A549 (cell line): Measurements from ENCODE around the gene FHL1. TPM values are rescaled to one million over a fixed set of nuclear protein-coding genes. Genes with fewer than 3 reads are reported as not detected.

Source experiments
- ATAC-seq, 2 experiments: fragments of 200-7000 bp in 1 of 2; fragments of >200 bp in 1 of 2; cut with Nextera tagmentation in 1 of 2; cut with Tn5 transposase in 1 of 2; 3 replicates each; pipeline versions ENCODE4 v1.8.0 to v1.9.1; 2018 to 2020; ENCODE audit warnings: mild to moderate bottlenecking in 1 of 2, moderate library complexity in 1 of 2
- CTCF ChIA-PET: fragments of 300-600 bp; sonication (Branson Sonifier 250); formaldehyde crosslinking; extraction: SDS; loops from one replicate; lab custom pipeline; 2021; ENCODE audit warnings: antibody characterized with exemption, inconsistent platforms; lab: Yijun Ruan, JAX
- POLR2A ChIA-PET: fragments of 350-600 bp; formaldehyde crosslinking; extraction: SDS; loops from one replicate; lab custom pipeline; 2021; ENCODE audit warnings: antibody characterized with exemption, inconsistent platforms; lab: Yijun Ruan, JAX
- DNase-seq, 2 experiments: peaks; one replicate each; pipeline versions ENCODE4 v3.0.0 to v3.0.0-alpha.2; 2011 to 2016; ENCODE audit warnings: low read depth in 1 of 2, low spot score in 1 of 2
- FAIRE-seq: peaks from 2 replicates; lab custom pipeline; 2011; peaks lifted over from hg19 to GRCh38; lab: Jason Lieb, UNC
- H3K27ac ChIP-seq, 2 experiments: fragments of >200 bp; sonication (Bioruptor Twin); formaldehyde crosslinking; 3 replicates each; pipeline ENCODE4 v1.5.1; 2016 to 2017
- H3K4me1 ChIP-seq: fragments of >200 bp; sonication (Bioruptor Twin); formaldehyde crosslinking; 3 replicates; pipeline ENCODE4 v1.6.1; 2016
- H3K4me2 ChIP-seq: fragments of >200 bp; sonication (Bioruptor Twin); formaldehyde crosslinking; 3 replicates; pipeline ENCODE4 v1.6.1; 2016
- H3K4me3 ChIP-seq: fragments of >200 bp; sonication (Bioruptor Twin); formaldehyde crosslinking; 3 replicates; pipeline ENCODE4 v1.5.1; 2016
- H3K9me3 ChIP-seq: fragments of >200 bp; sonication (Bioruptor Twin); formaldehyde crosslinking; 3 replicates; pipeline ENCODE4 v1.6.1; 2016
- CBX2 ChIP-seq: fragments of 200-600 bp; sonication (generic); IDR thresholded peaks from 2 replicates; pipeline ENCODE4 v1.6.1; 2016; ENCODE audit warnings: low read depth, mild to moderate bottlenecking, borderline replicate concordance
- CHD2 ChIP-seq: fragments of 150-350 bp; IDR thresholded peaks from 2 replicates; pipeline ENCODE4 v1.6.1; 2014; ENCODE audit warnings: low read length; ENCODE audit not compliant: partially characterized antibody
- CTCF ChIP-seq: fragments of >200 bp; sonication (Bioruptor Twin); formaldehyde crosslinking; IDR thresholded peaks from 3 replicates; pipeline ENCODE4 v1.5.1; 2016
- ESRRA ChIP-seq: fragments of 150-350 bp; IDR thresholded peaks from 2 replicates; pipeline ENCODE4 v1.6.1; 2014; ENCODE audit warnings: mild to moderate bottlenecking, low read length, borderline replicate concordance
- GATA3 ChIP-seq: IDR thresholded peaks from 2 replicates; pipeline ENCODE4 v1.6.1; 2012; ENCODE audit warnings: borderline replicate concordance
- HDAC2 ChIP-seq: fragments of 200-600 bp; sonication (generic); IDR thresholded peaks from 2 replicates; pipeline ENCODE4 v1.6.1; 2016
- HES2 ChIP-seq: fragments of >200 bp; sonication (Bioruptor Twin); formaldehyde crosslinking; IDR thresholded peaks from 2 replicates; pipeline ENCODE4 v1.6.1; 2016
- HEYL ChIP-seq: fragments of 250-450 bp; sonication (Bioruptor Pico); IDR thresholded peaks from 2 replicates; pipeline ENCODE4 v1.8.0; 2021; ENCODE audit warnings: mild to moderate bottlenecking, moderate library complexity
- HMGXB4 ChIP-seq: fragments of 250-450 bp; sonication (Bioruptor Pico); IDR thresholded peaks from 2 replicates; pipeline ENCODE4 v1.5.0; 2021; ENCODE audit warnings: mild to moderate bottlenecking, moderate library complexity, borderline replicate concordance
- HOXB5 ChIP-seq: fragments of 250-450 bp; sonication (Bioruptor Pico); IDR thresholded peaks from 2 replicates; pipeline ENCODE4 v1.5.0; 2020; ENCODE audit warnings: mild to moderate bottlenecking, moderate library complexity
- JUN ChIP-seq, 2 experiments: fragments of >200 bp; sonication (Bioruptor Twin); formaldehyde crosslinking; IDR thresholded peaks; 2 replicates in 1 of 2; 3 replicates in 1 of 2; pipeline ENCODE4 v1.6.1; 2016 to 2017
- KDM1A ChIP-seq: fragments of 200-600 bp; sonication (generic); IDR thresholded peaks from 2 replicates; pipeline ENCODE4 v1.6.1; 2016; ENCODE audit warnings: low read depth, mild to moderate bottlenecking
- MYC ChIP-seq: IDR thresholded peaks from 2 replicates; pipeline ENCODE4 v1.6.1; 2012; ENCODE audit warnings: mild to moderate bottlenecking, inconsistent platforms, low read length, improper control_type of control experiment, borderline replicate concordance
- NPAS2 ChIP-seq: fragments of 250-450 bp; sonication (Bioruptor Pico); IDR thresholded peaks from 2 replicates; pipeline ENCODE4 v1.8.0; 2022; ENCODE audit warnings: mild to moderate bottlenecking, moderate library complexity, borderline replicate concordance
- NR3C1 ChIP-seq: fragments of >200 bp; sonication (Bioruptor Twin); formaldehyde crosslinking; IDR thresholded peaks from 3 replicates; pipeline ENCODE4 v1.6.1; 2017
- PHF8 ChIP-seq: fragments of 200-600 bp; sonication (generic); IDR thresholded peaks from 2 replicates; pipeline ENCODE4 v1.6.1; 2016; ENCODE audit warnings: low read depth, mild to moderate bottlenecking, antibody characterized with exemption, moderate library complexity, borderline replicate concordance
- POLR2A ChIP-seq: IDR thresholded peaks from 2 replicates; pipeline ENCODE4 v1.6.1; 2012; ENCODE audit warnings: mild to moderate bottlenecking, low read length
- SMC3 ChIP-seq: fragments of >200 bp; sonication (Bioruptor Twin); formaldehyde crosslinking; IDR thresholded peaks from 3 replicates; pipeline ENCODE4 v1.6.1; 2018; ENCODE audit warnings: inconsistent platforms
- TFCP2L1 ChIP-seq: fragments of 250-450 bp; sonication (Bioruptor Pico); IDR thresholded peaks from 2 replicates; pipeline ENCODE4 v1.5.0; 2021; ENCODE audit warnings: mild to moderate bottlenecking
- TP53 ChIP-seq: fragments of 250-450 bp; sonication (Bioruptor Pico); IDR thresholded peaks from 2 replicates; pipeline ENCODE4 v1.5.0; 2021; ENCODE audit warnings: mild to moderate bottlenecking, moderate library complexity
- ZFP36 ChIP-seq: fragments of 450-650 bp; IDR thresholded peaks from 2 replicates; pipeline ENCODE4 v1.6.1; 2014; ENCODE audit warnings: borderline replicate concordance; ENCODE audit not compliant: partially characterized antibody
- WGBS: methylation state at CpG from one replicate; pipeline ENCODE4 v1.1.6; 2017; ENCODE audit errors: missing lambda C conversion rate; 5-methylcytosine and 5-hydroxymethylcytosine counted together
- polyA plus RNA-seq, 4 experiments: library from polyadenylated mRNA; depleted of rRNA in 3 of 4; stranded (reverse); fragments of >200 nt; fragmentation: RNase III in 1 of 4; extraction: RNeasy Plus Mini Kit Qiagen cat#74134 plus additional on column Dnase treatment in 1 of 4; gene quantifications; 2 replicates in 3 of 4; 3 replicates in 1 of 4; pipeline ENCODE4 v1.2.3, GENCODE V29; 2011 to 2017
- TF ChIP-seq, protein P1 (sequence below): fragments of 150-350 bp; IDR thresholded peaks from 2 replicates; pipeline ENCODE4 v1.6.1; 2014; ENCODE audit warnings: low read depth, mild to moderate bottlenecking, low read length
- TF ChIP-seq, protein P2 (sequence below): fragments of 450-650 bp; IDR thresholded peaks from 2 replicates; pipeline ENCODE4 v1.6.1; 2014; ENCODE audit warnings: antibody characterized with exemption
- TF ChIP-seq, protein P3 (sequence below): IDR thresholded peaks from 2 replicates; pipeline ENCODE4 v1.6.1; 2012
- TF ChIP-seq, protein P4 (sequence below): fragments of 250-450 bp; sonication (Bioruptor Pico); IDR thresholded peaks from 2 replicates; pipeline ENCODE4 v1.5.0; 2020; ENCODE audit warnings: low read depth, mild to moderate bottlenecking, moderate library complexity

Gene FHL1
- polyA plus RNA-seq, 2 of the 4 experiments (the other 2 are of a cell fraction), result 31.6 to 32.2 TPM

DNA sequence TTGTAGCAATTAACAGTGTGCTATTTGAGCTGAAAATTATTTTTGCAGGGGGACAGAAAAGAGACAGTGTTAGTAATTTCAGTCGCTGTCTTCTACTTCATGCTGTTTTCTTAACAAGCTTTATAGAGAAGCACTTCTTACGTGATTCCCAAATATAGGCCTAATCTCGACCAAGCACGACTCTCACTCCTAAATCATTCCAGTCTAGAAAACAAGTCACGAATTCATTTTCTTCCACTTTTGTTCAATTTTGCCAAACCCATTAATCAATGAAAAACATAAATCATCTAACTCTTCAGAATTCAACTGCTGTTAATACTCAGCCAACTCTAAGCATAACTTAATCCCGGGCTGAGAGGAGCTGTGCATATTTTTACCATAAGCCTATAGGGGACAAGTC is 21.0 kb upstream of the FHL1 start:
- CTCF ChIA-PET, result no interaction called here
- H3K4me3 ChIP-seq, result no peak overlapping the region
- TF ChIP-seq KDM1A, result no peak
- TF ChIP-seq ESRRA, result no peak
- no peak for TF ChIP-seq HEYL (CRISPR knock-in tag)
- TF ChIP-seq HES2, result no peak
- TF ChIP-seq JUN (IDR thresholded peaks at IDR 0.05), result no peak
- TF ChIP-seq NPAS2, result no peak
- TF ChIP-seq MYC, result no peak
- TF ChIP-seq CHD2, result no peak
- TF ChIP-seq CBX2, result no peak
- H3K4me2 ChIP-seq, result no peak overlapping the region
- POLR2A ChIA-PET, result no interaction called here
- FAIRE-seq (no peak), ATAC-seq (no peak), DNase-seq (no peak)
- no peaks in the 10 kb centered on the region for H3K9me3 ChIP-seq
- peaks cover 13% of the 10 kb centered on the region for H3K4me1 ChIP-seq
- H3K27ac ChIP-seq, result no peak overlapping the region
- WGBS, result 77% methylated on average over 6 of the region's 6 CpGs

- CTCF ChIA-PET, result no interaction called here
- ATAC-seq (no peak), DNase-seq (no peak)
- peak overlapping the region; percentile 48 to 49; a peak in 3 of 6 replicates for H3K27ac ChIP-seq
- 85% methylated on average over 3 of the region's 3 CpGs for WGBS
- no peak for TF ChIP-seq HDAC2
- TF ChIP-seq CBX2, result no peak
- TF ChIP-seq, all 56 proteins: peak for 0
- Histone ChIP-seq H3K4me1 (peaks cover 16% of the 10 kb centered on the region), H3K4me3 (no peak overlapping the region), H3K4me2 (no peak overlapping the region), H3K9me3 (0 out of 3 replicates have a peak, but pooled peaks cover 2% of the 10 kb centered on the region)
- POLR2A ChIA-PET, result no interaction called here
- FAIRE-seq, result peak; percentile 70
Observed at GRCh38 chrX:136126872-136127406, 20.4 kb upstream of the FHL1 start.

DNA sequence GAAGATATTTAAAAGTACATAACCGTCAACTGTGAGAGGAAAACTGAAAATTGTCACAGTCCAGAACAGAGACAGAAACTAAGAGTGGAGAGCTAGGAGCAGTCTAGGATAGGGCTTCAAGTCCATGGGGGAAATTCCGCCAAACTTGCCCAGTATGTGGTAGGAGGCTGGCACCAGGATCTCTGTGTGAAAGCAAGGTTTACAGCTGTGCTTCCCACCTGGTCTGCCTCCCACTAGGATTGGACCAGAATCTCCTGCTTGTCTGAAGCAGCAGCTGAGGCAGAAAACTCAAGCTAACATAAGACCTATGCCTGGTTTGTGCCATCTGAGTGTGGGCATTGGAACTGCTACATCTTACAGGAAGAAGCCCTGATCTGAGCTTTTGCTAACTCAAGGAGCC is 18.6 kb upstream of the FHL1 start:
- H3K4me2 ChIP-seq, result no peak overlapping the region
- no peak for TF ChIP-seq TP53 (CRISPR knock-in tag)
- TF ChIP-seq, protein P1, sequence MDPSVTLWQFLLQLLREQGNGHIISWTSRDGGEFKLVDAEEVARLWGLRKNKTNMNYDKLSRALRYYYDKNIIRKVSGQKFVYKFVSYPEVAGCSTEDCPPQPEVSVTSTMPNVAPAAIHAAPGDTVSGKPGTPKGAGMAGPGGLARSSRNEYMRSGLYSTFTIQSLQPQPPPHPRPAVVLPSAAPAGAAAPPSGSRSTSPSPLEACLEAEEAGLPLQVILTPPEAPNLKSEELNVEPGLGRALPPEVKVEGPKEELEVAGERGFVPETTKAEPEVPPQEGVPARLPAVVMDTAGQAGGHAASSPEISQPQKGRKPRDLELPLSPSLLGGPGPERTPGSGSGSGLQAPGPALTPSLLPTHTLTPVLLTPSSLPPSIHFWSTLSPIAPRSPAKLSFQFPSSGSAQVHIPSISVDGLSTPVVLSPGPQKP, result no peak
- TF ChIP-seq PHF8, result no peak
- TF ChIP-seq TFCP2L1 (CRISPR knock-in tag), result no peak
- no peak for TF ChIP-seq ESRRA
- no peak for TF ChIP-seq SMC3
- TF ChIP-seq, protein P2, sequence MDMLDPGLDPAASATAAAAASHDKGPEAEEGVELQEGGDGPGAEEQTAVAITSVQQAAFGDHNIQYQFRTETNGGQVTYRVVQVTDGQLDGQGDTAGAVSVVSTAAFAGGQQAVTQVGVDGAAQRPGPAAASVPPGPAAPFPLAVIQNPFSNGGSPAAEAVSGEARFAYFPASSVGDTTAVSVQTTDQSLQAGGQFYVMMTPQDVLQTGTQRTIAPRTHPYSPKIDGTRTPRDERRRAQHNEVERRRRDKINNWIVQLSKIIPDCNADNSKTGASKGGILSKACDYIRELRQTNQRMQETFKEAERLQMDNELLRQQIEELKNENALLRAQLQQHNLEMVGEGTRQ, result no peak
- TF ChIP-seq ZFP36, result no peak
- TF ChIP-seq HMGXB4 (CRISPR knock-in tag), result no peak
- TF ChIP-seq NR3C1, result no peak
- TF ChIP-seq CTCF, result no peak
- no peak for TF ChIP-seq CHD2
- TF ChIP-seq HOXB5, result no peak
- TF ChIP-seq, protein P3, sequence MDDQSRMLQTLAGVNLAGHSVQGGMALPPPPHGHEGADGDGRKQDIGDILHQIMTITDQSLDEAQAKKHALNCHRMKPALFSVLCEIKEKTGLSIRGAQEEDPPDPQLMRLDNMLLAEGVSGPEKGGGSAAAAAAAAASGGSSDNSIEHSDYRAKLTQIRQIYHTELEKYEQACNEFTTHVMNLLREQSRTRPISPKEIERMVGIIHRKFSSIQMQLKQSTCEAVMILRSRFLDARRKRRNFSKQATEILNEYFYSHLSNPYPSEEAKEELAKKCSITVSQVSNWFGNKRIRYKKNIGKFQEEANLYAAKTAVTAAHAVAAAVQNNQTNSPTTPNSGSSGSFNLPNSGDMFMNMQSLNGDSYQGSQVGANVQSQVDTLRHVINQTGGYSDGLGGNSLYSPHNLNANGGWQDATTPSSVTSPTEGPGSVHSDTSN, result no peak
- TF ChIP-seq GATA3, result no peak
- TF ChIP-seq, protein P4, sequence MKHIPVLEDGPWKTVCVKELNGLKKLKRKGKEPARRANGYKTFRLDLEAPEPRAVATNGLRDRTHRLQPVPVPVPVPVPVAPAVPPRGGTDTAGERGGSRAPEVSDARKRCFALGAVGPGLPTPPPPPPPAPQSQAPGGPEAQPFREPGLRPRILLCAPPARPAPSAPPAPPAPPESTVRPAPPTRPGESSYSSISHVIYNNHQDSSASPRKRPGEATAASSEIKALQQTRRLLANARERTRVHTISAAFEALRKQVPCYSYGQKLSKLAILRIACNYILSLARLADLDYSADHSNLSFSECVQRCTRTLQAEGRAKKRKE (CRISPR knock-in tag), result no peak
- no peak for TF ChIP-seq HES2
- TF ChIP-seq POLR2A, result no peak
- no peak overlapping the region for H3K4me3 ChIP-seq
- WGBS, result 94% methylated on average over 2 of the region's 2 CpGs
- 0 out of 3 replicates have a peak, but pooled peaks cover 2% of the 10 kb centered on the region for H3K9me3 ChIP-seq
- H3K4me1 ChIP-seq, result peaks cover 20% of the 10 kb centered on the region
- ChIA-PET CTCF (interaction anchor here (0.7 to 1.5 kb wide), 4 partner anchors 15 to 152 kb away, joined by 3 read pairs; no protein-coding TSS in a partner anchor), POLR2A (no interaction called here)
- peak overlapping the region; percentile 4 to 17; a peak in 2 of 6 replicates for H3K27ac ChIP-seq
- FAIRE-seq (no peak), ATAC-seq (no peak), DNase-seq (no peak)
